ENCODE data around the gene FKBP2.

FKBP2 gene

DNA sequence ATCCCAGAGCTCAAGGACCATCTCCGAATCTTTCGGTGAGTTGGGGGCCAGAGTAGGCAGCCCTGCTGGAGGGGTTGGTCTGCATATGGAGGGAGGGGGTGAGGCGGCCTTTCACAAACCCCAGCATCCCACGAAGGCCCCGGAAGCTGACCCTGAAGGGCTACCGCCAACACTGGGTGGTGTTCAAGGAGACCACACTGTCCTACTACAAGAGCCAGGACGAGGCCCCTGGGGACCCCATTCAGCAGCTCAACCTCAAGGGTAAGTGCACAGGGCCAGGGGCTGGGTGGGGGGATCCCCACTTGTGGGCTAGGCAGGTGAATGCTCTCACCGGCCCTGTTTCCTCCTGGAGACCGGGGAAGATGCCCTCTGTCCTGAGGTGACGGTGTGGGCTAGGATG is 21.1 kb upstream of the FKBP2 start:
- DNase-seq: no peak

DNA sequence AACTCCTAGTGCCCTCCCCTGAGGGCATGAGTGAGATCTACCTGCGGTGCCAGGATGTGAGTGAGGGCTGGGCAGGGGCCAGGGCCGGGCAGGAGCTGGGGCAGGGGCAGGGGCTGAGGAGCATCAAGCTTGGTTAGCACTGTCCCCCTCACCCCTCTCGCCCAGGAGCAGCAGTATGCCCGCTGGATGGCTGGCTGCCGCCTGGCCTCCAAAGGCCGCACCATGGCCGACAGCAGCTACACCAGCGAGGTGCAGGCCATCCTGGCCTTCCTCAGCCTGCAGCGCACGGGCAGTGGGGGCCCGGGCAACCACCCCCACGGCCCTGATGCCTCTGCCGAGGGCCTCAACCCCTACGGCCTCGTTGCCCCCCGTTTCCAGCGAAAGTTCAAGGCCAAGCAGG is 20.6 kb upstream of the FKBP2 start:
- DNase-seq: no peak

DNA sequence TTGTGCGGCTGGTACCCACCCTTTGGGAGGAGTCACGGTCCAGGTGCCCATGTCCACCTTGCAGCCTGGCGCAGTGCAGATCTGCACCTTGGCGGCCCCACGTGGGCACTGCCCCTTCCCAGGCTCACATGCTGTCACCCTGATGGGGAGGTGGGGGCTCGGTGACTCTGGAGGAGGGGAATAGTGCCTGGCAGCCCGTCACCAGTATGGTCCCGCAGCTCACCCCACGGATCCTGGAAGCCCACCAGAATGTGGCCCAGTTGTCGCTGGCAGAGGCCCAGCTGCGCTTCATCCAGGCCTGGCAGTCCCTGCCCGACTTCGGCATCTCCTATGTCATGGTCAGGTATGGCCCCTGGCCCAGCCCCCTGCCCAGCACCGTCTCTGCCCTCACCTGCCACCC is 20.1 kb upstream of the FKBP2 start:
- no peak for DNase-seq

DNA sequence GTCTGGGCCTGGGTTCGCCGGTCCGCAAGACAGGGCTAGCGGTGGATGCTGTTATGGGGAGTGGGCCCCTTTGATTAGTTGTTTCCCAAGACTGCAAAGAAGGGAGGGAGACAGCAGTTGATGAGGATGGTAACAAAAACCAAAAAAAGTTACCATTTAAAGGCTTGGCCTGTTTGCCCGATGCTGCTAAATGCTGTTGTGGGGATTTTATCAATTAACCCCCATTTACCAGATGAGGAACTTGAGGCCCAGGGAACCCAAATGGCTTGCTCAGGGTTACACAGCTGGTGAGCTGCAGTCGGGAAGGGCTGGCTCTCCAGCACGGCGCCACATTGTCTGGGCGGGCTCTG is 18.3 kb upstream of the FKBP2 start:
- no peak for DNase-seq

DNA sequence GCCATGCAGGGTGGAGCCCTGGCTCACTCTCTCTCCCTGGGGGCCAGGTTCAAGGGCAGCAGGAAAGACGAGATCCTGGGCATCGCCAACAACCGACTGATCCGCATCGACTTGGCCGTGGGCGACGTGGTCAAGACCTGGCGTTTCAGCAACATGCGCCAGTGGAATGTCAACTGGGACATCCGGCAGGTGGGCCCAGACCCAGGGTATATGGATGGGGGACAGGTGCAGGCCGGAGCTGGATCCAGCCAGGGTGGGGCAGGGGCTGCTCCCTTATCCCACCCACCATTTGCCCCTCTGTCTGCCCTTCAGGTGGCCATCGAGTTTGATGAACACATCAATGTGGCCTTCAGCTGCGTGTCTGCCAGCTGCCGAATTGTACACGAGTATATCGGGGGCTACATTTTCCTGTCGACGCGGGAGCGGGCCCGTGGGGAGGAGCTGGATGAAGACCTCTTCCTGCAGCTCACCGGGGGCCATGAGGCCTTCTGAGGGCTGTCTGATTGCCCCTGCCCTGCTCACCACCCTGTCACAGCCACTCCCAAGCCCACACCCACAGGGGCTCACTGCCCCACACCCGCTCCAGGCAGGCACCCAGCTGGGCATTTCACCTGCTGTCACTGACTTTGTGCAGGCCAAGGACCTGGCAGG is 17.8 kb upstream of the FKBP2 start:
- no peak for DNase-seq

DNA sequence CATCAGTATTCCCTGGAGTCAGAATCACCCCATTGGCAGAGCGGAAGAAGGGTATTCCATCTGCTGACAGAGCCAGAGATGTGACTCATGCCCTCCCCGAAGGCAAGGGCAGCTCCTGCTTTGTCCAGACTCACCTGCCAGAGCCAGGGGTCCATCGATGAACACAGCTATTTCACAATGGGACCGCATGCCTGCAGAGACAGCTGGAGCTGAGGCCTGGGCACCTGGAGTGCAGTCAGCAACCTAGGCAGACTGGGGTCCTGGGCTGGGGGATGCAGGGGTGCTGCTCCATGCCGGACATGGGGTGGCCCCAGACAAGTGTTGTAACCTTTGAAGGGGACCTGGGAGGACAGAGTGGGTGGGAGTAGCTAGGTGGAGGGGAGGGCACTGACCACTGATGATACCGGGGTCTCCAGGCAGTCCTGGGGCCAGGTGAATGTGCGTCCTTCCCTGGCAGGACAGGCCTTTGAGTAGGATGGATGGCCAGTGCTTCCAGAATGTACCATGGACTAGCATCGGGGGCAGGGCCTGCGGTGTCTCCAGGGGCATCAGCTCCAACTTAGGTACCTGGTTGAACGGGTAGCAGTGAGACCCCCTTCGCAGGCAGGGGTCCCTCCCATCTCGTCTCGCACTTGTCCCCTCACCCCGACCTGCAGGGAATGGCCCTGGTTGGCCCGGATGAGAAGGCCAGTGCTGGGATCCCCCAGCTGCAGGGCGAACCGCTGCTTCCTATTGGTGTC is 16.6 kb upstream of the FKBP2 start:
- DNase-seq: no peak

DNA sequence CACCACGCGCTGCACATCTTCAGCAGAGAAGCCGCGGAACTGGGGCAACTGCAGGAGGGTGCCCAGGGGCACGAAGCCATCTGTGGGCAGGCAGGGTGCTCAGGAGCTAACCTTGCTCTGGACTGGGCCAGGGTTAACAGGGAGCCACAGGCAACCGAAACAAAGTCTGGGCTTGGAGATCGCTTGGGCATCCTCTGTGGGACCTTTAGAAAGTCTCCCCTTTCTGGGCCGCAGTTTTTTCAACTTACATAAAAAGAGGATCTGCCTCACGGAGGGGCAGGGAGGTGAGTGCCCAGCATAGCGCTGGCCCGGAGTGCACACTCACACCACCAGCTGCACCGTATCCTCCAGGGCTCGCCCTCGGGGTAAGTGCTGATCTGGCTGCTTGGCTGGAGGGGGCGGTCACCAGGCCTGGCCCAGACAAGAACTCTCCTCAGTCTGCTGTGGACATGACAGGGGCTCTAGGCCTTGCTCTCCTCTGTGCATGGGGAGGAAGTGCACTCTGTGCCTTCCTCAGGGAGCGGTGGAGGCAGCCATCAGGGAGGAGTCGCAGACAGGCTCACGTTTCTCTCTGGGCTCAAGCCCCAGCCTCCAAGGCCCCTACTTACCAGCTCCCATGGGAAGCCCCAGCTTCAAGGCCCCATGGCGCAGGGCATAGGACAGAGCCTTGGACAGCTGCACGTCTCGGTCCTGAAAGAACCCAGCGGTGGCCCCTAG is 15.8 kb upstream of the FKBP2 start:
- DNase-seq: no peak

DNA sequence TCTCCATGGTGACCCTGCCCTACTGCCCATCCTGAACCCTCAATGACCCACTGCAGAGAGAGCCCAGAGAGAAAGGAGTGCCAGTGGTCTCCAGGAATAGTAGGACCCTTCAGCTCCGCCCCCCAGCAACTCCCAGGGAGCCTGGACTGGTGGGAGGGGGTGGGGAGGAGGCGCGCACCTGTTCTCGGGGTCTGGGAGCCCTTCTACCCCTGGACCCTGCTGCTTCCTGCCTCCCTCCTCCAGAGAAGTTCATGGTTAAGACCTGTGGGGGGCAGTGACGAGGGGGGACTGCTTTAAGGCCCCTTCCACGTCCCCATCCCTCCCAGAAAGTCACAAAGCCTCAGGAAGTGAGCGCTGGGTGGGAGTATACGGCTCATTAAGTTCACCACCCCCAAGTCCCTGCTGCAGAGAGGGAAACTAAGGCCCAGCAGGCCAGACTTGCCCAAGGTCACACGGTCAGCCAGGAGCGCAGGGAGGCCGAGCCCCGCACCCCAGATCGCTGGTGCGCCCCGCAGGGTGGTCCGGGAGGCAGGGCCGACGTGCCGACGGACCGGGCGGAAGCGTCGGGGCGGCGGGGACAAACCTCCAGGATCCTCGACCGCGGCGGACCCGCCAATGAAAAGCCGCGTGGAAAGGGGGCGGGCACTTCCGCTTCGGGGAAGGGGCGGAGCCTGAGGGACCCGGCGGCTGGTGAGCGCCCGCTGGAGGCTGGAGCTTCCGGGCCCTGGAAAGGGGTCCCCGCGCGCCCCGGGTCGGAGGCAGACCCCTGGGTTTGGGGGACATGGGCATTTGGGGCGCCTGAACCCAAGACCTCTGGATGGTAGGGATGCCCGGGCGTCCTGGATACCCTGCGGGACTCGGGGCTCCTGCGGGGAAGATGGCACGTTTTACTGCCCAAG is 15.0 kb upstream of the FKBP2 start, which contains the start of the genes NUDT22 and TRPT1:
Gene NUDT22, plus strand, starts transcription at position 667 of the 899 bp plus-strand sequence. CDS start 379 bp downstream, outside the sequence.
Gene TRPT1, minus strand, starts transcription at position 579 of the 899 bp plus-strand sequence. Its CDS starts 326 bp downstream, at position 253.
- DNase-seq: peak; percentile 83

DNA sequence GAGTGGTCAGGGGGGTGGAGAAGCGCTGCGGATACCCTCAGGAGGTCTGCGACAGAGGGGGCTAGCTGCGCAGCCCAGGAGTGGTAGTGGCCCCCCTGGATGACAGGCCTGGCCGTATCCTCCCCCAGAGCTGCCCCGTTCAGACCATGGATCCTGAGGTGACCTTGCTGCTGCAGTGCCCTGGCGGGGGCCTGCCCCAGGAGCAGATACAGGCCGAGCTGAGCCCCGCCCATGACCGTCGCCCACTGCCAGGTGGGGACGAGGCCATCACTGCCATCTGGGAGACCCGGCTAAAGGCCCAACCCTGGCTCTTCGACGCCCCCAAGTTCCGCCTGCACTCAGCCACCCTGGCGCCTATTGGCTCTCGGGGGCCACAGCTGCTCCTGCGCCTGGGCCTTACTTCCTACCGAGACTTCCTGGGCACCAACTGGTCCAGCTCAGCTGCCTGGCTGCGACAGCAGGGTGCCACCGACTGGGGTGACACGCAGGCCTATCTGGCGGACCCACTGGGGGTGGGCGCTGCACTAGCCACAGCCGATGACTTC is 14.3 kb upstream of the FKBP2 start:
- DNase-seq: peak; percentile 65

DNA sequence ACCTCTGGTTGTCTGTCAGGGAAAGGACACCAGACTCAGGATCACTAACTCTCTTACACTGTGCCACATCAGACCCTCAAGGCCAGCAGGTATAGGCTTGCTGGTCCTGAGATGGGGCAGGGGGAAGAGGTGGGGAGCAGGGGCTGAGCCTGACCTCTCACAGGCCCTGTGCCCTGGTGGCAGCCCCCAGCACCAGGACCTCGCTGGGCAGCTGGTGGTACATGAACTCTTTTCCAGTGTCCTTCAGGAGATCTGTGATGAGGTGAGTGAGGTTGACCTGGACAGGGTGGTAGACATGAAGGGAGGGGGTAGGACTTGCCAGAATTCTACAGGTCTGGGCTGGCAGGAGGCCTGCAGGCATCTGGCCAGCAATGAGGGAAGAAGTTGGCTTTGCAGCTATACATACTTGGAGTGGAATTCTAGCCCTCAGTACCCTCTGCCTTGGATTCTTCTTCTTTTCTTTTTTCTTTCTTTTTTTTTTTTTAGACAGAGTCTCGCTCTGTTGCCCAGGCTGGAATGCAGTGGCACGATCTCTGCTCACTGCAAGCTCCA is 13.4 kb upstream of the FKBP2 start:
- DNase-seq: no peak

DNA sequence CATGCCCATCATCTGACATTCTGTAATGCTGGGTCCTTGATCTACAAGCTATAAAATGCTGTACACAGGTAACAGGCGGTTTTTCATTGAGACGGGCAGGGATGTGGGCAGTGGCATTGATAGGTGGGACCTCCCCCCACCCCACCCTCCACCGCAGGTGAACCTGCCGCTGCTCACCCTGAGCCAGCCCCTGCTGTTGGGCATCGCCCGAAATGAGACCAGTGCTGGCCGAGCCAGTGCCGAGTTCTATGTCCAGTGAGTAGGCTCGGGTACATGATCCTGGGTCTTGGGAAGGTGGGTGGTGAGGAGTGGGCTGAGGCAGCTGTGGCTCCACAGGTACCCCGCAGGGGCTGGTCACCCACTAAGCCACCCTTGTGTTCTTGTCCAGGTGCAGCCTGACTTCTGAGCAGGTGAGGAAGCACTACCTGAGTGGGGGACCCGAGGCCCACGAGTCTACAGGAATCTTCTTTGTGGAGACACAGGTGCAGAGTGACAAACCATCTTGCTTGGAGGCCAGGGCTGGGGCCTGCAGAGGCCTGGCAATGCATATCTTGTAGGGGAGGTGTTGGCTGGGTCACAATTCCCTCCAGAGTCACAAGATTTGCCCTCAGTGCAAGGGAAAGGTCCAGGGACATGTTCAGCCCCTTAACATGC is 11.7 kb upstream of the FKBP2 start:
- no peak for DNase-seq

DNA sequence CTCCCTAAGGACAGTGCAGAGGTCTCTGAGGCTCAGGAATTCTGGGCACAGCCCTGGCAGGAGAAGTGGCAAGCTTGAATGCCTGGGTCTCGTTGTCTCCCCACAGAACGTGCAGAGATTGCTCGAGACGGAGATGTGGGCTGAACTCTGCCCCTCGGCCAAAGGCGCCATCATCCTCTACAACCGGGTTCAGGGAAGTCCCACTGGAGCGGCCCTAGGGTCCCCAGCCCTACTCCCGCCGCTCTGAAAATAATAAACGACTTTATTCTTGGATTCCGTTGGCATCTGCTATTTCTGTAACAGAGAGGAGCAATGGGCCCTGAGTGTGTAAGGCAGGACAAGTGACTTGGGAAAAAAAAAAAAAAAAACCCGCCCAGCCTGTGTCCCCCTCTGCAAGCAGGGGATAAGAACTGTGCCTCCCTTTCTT is 11.1 kb upstream of the FKBP2 start:
- DNase-seq: no peak

DNA sequence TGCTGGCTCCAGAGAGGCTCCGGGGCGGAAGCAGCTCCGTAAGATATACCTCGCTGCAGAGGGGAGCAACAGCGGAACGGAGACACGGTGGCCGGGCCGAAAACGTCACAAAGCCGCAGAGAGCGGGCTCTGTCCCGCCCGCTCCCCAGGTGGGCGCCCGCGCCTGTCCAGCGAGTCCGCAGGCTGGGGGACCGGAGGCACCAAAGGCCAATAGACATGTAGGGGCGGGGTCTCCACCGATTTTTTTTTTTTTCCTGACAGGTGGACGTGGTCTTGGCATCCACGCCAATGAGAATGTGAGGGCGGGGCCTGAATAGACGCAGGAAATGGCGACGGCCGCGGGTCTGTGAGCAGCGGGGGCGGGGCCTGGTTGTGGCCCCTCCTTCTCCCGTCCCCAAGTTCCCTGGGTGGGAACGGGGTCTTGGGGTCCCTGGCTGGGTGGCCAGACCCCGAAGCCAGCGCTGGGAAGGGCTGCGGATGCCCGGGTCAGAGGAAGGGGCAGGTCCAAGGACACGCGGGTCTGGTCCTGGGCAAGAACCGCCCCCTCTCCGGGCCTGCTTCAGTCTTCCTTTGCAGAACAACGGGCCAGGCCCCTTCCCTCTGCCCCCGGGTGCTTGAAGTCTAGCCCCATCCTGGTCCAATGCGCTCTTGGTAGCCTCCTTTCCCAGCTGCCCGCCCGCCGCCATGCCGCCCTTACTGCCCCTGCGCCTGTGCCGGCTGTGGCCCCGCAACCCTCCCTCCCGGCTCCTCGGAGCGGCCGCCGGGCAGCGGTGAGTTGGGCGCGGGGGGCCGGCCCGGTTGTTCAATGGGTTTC is 10.5 kb upstream of the FKBP2 start, which contains the start of gene DNAJC4:
Gene DNAJC4, plus strand, starts transcription at position 378 of the 814 bp plus-strand sequence. Its CDS starts 307 bp downstream, at position 685.
- peak; percentile 89 for DNase-seq

DNA sequence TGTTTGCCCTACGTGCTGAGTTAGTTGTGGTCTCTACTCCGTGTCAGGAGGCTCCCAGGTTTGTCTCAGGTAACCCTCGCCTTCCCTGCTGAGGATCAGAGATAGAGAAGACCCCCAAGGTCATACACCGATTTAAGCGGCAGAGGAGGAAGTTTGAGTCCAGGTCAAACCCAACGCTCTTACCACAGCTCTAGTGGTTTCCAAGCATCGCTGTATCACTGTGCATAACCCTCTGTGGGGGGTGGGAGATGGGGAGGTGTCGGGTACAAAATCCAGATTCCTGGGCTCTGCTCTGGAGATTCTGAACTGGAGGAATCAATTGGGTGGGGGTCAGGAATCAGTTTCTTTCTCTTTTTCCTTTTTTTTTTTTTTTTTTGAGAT is 9.9 kb upstream of the FKBP2 start:
- no peak for DNase-seq

DNA sequence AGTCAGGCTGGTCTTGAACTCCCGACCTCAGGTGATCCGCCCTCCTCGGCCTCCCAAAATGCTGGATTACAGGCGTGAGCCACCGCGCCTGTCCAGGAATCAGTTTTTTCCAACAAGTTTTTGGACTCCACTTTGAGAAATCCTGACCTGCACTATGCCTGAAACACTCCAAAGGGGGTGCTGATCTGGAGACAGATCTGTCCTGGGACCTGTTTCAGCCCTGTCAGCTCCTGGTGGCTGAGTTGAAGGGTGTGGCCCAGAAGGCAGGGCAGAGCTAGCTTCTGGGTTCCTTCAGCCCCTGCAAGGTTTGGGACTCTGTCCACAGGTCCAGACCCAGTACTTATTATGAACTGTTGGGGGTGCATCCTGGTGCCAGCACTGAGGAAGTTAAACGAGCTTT is 9.3 kb upstream of the FKBP2 start:
- no peak for DNase-seq

DNA sequence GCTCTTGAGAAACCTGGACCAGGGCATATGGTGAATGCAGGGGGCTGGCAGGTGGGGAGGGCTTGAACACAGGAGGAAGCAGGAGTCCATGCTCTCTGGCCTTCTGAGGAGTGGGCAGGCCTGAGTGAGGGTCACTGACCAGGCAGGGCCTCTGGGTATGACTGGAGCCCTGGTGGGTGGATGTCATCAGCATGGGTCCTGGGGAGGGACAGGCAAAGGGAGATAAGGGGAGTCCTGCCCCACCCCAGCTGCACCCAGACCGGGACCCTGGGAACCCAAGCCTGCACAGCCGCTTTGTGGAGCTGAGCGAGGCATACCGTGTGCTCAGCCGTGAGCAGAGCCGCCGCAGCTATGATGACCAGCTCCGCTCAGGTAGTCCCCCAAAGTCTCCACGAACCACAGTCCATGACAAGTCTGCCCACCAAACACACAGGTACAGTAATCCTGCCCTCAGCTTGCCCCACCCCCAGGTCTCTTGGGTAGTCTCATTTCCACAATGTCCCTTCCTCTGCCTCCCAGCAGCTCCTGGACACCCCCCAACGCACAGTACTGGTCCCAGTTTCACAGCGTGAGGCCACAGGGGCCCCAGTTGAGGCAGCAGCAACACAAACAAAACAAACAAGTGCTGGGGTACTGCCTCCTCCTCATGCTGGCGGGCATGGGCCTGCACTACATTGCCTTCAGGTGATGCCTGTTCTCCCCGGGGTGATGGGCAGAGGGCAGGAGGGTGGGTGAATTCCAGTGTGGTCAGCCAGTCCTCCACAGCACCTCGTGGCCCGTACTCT is 8.5 kb upstream of the FKBP2 start:
- DNase-seq: no peak

DNA sequence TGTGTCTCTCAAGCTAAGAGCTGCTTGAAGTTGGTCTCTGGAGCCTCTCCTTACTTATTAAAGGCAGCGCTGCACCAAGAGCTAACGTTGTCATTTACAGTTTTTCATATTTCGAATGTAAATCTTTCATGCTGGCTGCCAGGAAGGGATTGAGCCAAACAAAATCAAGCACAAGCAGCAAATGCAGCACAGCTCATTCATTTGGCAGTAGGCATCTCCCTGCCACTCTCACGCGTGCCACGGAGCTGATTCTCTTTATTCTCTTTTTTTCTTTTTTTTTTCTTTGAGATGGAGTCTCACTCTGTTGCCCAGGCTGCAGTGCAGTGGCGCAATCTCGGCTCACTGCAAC is 8.0 kb upstream of the FKBP2 start:
- no peak for DNase-seq

DNA sequence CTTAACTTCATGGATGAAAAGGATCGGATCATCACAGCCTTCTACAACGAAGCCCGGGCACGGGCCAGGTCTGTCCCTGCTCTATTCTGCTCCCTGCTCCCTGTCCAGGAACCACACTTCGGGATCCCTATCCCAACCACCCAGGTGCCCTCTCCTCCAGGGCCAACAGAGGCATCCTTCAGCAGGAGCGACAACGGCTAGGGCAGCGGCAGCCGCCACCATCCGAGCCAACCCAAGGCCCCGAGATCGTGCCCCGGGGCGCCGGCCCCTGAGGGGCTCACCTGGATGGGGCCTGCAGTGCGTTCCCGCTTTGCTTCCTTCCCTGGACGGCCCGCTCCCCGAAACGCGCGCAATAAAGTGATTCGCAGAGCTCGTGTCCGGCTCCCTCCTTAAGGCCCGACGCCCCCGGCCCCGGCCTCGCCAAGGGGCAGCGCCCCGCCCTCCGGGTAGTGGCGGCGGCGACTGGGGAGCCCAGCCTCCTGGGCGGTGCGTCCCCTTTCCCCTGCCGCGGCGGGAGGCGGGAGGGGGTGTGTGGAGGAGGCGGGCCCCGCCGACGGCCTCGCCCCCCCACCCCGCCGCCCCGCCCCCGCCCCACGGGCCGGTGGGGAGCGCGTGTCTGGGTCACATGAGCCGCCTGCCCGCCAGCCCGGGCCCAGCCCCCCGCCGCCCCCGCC is 6.8 kb upstream of the FKBP2 start, which contains the start of gene VEGFB:
Gene VEGFB, plus strand, starts transcription at position 672 of the 674 bp plus-strand sequence. CDS start 250 bp downstream, outside the sequence.
- DNase-seq: peak; percentile 79
